Type B pancreatic cell (in vitro differentiated cells): ENCODE data around the gene FAM210A. TPM values are rescaled to one million over a fixed set of nuclear protein-coding genes. Genes with fewer than 3 reads are reported as not detected.
"Not testable (repeated sequence)": the region's sequence is repeated elsewhere in the genome, so short reads cannot be mapped to it uniquely, and the experiment has no call there.

Experiments used
- DNase-seq: peaks from one replicate; pipeline ENCODE4 v3.0.0; 2021; ENCODE audit warnings: mixed read lengths; ENCODE audit not compliant: unreplicated experiment; ENCODE audit errors: extremely low spot score
- H3K27ac Mint-ChIP-seq: 2 replicates; pipeline ENCODE4 v1.8.0; 2021; ENCODE audit warnings: mild to moderate bottlenecking, mixed read lengths
- H3K27me3 Mint-ChIP-seq: 2 replicates; pipeline ENCODE4 v1.8.0; 2021; ENCODE audit warnings: mixed read lengths
- H3K36me3 Mint-ChIP-seq: 2 replicates; pipeline ENCODE4 v1.8.0; 2021; ENCODE audit warnings: mixed read lengths
- H3K4me1 Mint-ChIP-seq: one replicate; pipeline ENCODE4 v1.8.0; 2021; ENCODE audit warnings: mixed read lengths; ENCODE audit not compliant: unreplicated experiment
- H3K4me3 Mint-ChIP-seq: 2 replicates; pipeline ENCODE4 v1.8.0; 2021; ENCODE audit warnings: mild to moderate bottlenecking, mixed read lengths
- H3K9me3 Mint-ChIP-seq: 2 replicates; pipeline ENCODE4 v1.8.0; 2021; ENCODE audit warnings: mixed read lengths
- total RNA-seq: library from RNA; stranded (reverse); gene quantifications from 2 replicates; pipeline ENCODE4 v1.2.1, GENCODE V29; 2021; ENCODE audit warnings: low replicate concordance
- TF ChIP-seq, protein P1 (sequence below): fragments of 200-600 bp; sonication (generic); conservative IDR thresholded peaks from 2 replicates; pipeline ENCODE4 v1.5.0; 2021; ENCODE audit warnings: antibody characterized with exemption, mild to moderate bottlenecking

The FAM210A gene
- total RNA-seq, 1 donor from 2014 or later = 16.9 TPM

- TF ChIP-seq, protein P1, sequence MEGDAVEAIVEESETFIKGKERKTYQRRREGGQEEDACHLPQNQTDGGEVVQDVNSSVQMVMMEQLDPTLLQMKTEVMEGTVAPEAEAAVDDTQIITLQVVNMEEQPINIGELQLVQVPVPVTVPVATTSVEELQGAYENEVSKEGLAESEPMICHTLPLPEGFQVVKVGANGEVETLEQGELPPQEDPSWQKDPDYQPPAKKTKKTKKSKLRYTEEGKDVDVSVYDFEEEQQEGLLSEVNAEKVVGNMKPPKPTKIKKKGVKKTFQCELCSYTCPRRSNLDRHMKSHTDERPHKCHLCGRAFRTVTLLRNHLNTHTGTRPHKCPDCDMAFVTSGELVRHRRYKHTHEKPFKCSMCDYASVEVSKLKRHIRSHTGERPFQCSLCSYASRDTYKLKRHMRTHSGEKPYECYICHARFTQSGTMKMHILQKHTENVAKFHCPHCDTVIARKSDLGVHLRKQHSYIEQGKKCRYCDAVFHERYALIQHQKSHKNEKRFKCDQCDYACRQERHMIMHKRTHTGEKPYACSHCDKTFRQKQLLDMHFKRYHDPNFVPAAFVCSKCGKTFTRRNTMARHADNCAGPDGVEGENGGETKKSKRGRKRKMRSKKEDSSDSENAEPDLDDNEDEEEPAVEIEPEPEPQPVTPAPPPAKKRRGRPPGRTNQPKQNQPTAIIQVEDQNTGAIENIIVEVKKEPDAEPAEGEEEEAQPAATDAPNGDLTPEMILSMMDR = no peak
- Mint-ChIP-seq H3K4me3 (no peak overlapping the region), H3K9me3 (peaks cover 13% of the 10 kb centered on the region), H3K27ac (no peak overlapping the region), H3K4me1 (no peaks in the 10 kb centered on the region), H3K27me3 (no peaks in the 10 kb centered on the region), H3K36me3 (peaks cover 15% of the 10 kb centered on the region)
- DNase-seq = no peak
Observed at GRCh38 chr18:13703899-13704298, 22.5 kb downstream of the FAM210A start.

DNA sequence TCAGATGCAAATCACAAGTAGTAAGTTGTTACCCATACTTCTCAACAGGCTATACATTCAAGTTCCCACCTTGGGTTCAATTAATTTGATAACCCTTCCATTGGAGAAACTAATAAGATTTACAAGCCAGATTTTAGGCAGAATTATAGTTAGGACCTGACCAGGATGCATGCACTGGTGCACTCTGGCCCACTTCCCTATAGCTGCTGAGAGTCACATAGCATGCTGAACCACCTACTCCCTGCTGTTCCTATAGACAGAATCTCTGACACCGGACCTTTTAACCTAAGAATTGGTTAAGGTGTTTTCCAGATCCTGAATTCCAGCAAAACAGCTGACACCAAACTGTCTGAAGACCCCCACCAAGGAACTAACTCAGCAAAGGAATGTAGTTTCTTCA, 26.2 kb downstream of the FAM210A start:
- Mint-ChIP-seq H3K27ac (no peak overlapping the region), H3K36me3 (peaks cover 24% of the 10 kb centered on the region), H3K27me3 (no peaks in the 10 kb centered on the region), H3K4me1 (no peaks in the 10 kb centered on the region), H3K4me3 (no peak overlapping the region), H3K9me3 (peaks cover 15% of the 10 kb centered on the region)
- DNase-seq = no peak
- TF ChIP-seq, protein P1 = no peak

GRCh38 chr18:13696961-13697360, 29.4 kb downstream of the FAM210A start:
- no peak for DNase-seq
- Mint-ChIP-seq H3K9me3 (peaks cover 15% of the 10 kb centered on the region), H3K36me3 (peaks cover 17% of the 10 kb centered on the region), H3K27me3 (no peaks in the 10 kb centered on the region), H3K27ac (no peak overlapping the region), H3K4me3 (no peak overlapping the region), H3K4me1 (no peaks in the 10 kb centered on the region)
- TF ChIP-seq, protein P1 = no peak

GRCh38 chr18:13695337-13695736, 31.0 kb downstream of the FAM210A start:
- H3K27me3 Mint-ChIP-seq, H3K4me3 Mint-ChIP-seq, H3K27ac Mint-ChIP-seq, DNase-seq, H3K4me1 Mint-ChIP-seq: not testable (repeated sequence)
- peaks cover 12% of the 10 kb centered on the region for H3K9me3 Mint-ChIP-seq
- peaks cover 14% of the 10 kb centered on the region for H3K36me3 Mint-ChIP-seq

DNA sequence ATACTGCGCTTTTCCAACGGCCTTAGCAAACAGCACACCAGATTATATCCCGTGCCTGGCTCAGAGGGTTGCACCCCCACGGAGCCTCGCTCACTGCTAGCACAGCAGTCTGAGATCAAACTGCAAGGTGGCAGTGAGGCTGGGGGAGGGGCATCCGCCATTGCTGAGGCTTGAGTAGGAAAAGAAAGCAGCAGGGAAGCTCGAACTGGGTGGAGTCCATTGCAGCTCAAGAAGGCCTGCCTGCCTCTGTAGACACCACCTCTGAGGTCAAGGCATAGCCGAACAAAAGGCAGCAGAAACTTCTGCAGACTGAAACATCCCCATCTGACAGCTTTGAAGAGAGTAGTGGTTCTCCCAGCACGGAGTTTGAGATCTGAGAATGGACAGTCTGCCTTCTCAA, 36.3 kb downstream of the FAM210A start:
- not testable (repeated sequence) for H3K27me3 Mint-ChIP-seq, DNase-seq, H3K4me1 Mint-ChIP-seq, H3K4me3 Mint-ChIP-seq, H3K9me3 Mint-ChIP-seq, H3K27ac Mint-ChIP-seq
- peaks cover 15% of the 10 kb centered on the region for H3K36me3 Mint-ChIP-seq

- no peak overlapping the region for H3K27ac Mint-ChIP-seq
- no peak for DNase-seq
- no peaks in the 10 kb centered on the region for H3K4me1 Mint-ChIP-seq
- TF ChIP-seq, protein P1 = no peak
- H3K27me3 Mint-ChIP-seq = no peaks in the 10 kb centered on the region
- peaks cover 22% of the 10 kb centered on the region for H3K36me3 Mint-ChIP-seq
- H3K9me3 Mint-ChIP-seq = peaks cover 4% of the 10 kb centered on the region
- H3K4me3 Mint-ChIP-seq = no peak overlapping the region
Observed at GRCh38 chr18:13688191-13689136, 37.9 kb downstream of the FAM210A start.
